Erythroblast (primary cell): ENCODE measurements around the gene TUG1.

Experiments
- GATA1 ChIP-seq: IDR thresholded peaks from 2 replicates; pipeline ENCODE4 v1.6.1; 2011; ENCODE audit warnings: low read depth, mild to moderate bottlenecking, control low read depth, low read length, moderate library complexity
- POLR2A ChIP-seq: IDR thresholded peaks from 2 replicates; pipeline ENCODE4 v1.6.1; 2011; ENCODE audit warnings: mild to moderate bottlenecking, low read length

DNA sequence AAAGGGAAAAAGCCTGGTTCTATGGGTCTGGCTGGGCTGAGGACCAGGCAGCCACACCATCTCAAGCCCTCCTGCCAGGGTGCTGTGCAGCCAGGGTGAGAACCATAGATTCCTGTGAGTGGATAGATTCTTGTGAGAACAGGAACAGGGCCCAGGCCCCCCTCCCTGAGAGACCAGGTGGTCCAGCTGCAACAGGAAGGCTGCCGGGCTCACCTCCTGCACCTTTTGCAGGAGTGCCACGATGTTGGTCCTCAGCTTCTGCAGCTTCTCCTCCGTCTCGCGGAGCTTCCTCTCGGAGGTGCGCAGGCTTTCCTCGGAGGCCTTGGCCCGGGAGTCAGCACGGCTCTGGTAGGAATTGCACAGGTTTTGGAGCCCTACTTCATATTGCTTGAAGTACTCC is 41.3 kb upstream of the TUG1 start:
- no peak for TF ChIP-seq POLR2A
- TF ChIP-seq GATA1: no peak
